Cerebellar nuclear complex (tissue), 1 donor: ENCODE data around the gene CAMK2G.
A peak's percentile ranks its signal among the peaks of the same experiment; 100 is the strongest.

Experiments used
- DNase-seq, 2 experiments: peaks; one replicate each; lab custom pipeline; 2025; lab: John Stamatoyannopoulos, UW

CAMK2G gene

DNA sequence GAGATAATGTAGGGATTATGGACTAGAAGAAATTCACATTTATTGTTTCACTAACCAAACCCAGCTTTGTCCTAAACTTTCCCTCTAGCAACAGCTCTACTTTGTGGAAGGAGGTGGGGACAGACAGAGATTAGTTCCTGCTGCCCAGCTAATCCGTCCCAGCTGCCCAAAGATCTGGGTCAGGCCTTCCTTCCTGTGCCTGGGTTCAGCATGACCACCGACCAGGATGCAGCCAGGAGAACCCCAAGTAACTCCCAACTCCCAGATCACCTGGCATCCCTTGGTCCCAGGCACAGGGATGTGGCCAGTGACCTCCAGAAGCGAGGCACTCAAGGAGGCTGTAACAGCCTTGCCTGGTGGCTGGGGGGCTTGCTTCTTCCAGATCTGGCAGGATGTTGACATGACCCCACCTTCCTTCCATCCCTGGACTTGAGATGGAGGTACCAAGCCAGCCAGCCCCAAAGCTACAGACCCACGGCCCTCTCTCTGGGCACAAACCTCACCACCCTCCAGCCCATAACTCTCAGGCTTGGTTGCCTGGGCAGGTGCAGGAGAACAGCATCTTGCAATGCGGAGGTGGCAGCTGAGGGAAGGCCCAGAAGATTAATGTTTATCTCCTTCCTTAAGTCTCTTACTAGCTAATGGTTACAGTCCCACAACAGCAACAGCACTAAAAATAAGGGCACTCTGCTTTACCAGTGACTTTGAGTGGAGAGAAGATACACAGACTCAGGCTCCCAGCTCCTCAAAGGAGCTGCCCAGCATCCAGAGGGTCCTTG lies 11.1 kb downstream of the CAMK2G start:
- no peak for DNase-seq

DNA sequence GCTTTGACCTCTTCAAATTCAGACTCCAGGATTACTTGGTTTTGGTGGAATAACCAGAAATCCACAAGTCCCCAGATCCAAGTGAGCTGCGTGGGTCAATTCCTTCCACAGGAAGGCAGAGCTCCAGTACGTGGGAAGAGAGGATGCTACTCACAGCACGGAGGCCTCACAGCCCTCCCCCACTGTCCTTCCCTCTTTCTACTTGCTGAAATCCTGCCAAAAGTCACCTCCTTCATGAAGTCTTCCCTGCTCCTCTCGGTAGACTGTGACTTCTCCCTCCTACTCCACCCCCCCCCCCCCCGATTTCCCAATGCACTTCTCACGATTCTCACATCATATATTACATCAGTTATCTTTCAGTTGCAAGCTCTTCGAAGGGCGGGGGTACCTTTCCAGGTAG lies 12.3 kb downstream of the CAMK2G start:
- DNase-seq = no peak

DNA sequence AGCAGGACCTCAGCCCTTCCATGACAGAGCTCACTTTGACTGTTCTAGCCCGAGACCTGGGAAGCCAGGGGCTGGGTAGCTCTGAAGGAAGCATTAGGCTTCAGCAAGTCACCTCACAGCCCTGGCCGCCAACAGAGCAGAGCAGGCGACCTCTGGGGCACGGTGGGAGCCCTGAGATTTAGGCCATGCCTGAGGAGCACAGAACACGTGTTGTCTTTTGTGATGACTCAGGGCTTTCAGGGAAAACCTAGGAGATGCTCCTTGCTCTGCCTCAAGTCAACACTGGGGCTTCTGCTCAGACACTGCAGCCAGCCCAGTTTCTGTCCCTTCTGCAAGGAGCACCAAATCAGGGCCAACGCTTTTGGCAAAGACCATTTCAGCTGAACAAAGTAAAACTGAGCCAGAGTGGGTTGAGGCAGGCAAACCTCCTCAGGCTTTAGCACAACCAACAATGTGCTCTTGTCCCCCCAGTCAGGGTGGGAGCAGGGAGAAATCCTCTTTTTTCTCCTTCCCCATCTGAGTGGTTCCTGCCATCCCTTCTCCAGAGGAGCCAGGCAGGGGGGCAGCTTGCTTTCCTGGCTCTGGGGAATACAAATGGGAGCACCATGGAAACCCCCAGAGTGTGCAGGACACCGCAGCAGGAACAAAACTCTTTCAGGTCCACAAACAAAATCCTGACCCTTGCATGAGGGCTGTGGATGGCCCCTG lies 14.4 kb downstream of the CAMK2G start:
- no peak for DNase-seq

DNA sequence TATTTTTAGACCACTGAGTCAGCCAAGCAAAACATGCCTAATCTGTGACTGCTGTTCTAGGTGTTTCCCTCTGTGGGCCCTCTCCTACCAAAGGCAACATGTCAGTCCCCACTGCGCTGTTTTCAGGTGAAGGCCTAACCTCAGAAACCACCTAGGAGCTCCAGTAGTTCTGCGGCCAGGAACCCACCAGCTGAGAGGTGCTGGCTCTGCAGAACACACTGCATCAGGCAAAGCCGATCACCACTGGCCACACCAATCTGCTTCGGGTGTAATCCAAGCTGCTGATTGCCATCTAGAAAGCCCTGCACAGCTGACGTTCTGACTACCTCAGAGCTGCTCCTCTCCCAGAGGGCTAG lies 14.9 kb downstream of the CAMK2G start:
- no peak for DNase-seq

DNA sequence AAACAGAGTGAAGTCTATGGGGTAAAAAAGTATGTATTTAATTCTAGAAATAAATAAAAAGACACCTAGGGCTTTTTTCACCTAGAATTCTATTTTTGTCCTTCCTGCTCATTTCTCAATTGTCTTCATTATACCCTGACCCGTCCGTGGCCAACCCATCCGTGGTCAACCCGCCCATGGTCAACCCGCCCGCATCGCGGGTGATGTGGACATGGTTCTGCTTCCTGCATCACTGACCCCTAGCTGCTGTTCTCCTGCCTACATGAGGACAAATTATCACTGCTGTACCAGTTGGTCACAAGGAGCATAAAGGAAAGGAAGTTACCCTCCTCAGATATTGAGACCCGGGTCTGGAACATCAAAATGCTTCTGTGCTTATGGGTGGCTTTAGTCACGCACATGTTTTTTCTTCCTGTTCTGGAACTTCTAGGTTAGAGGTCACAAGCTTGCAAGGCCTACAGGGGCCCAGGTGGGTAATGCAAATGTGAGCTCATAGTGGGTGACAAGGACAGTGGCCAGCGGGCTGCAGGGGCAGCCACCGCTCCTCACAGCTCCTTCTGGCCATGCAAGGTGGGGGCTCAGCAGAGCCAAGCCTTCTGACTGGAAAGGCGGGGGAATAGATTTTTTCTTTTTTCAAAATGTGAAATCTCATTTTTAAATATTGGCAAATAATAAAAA lies 15.5 kb downstream of the CAMK2G start:
- DNase-seq = no peak

DNA sequence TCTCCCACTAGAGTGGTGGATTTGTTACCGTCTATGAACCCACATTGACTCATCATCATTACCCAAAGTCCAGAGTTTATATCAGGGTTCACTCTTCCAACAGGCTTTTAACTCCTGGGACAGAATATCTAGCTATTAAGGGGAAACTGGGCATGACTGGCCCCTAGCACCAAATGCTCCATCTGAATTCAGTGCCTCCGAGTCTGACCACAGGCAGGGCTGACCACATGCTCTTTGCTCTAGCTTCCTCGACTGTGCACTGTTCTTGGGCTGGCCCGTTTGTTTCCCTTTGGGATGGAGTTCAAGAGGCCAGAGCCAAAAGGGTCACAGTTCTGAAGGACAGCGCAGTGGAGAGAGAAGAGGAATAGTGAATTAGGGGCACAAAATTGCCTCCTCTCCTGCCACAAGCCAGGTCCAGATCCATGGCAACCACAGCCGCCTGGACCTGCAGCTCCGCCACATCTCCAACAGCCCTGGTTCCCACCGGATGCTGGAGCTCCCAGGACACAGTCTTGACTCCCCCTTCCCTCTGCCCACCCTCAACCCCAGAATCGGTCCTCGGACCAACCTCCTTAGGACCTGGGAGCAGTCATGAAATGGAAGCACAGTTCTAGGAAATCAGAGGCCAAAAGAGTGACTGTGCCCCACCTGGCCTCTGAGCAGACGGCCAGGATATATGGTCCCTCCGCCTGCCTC lies 16.2 kb downstream of the CAMK2G start:
- no peak for DNase-seq

DNA sequence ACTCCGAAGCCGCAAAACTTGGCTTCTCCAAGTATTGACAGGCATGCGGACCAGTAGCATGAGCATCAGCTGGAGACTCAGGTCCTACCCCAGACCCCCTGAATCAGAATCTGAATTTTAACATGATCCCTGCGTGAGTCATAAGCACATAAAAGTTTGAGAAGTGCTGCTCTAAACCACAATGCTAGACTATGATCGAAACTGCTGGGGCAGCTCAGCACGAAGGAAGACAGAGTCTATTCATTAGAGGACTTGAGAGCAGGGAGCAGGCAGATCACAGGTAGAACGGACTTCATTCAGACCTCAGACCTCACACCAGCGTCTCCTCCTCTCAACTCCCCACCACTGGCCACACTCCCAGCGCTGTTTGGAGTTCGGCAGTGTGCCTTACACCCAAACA lies 16.9 kb downstream of the CAMK2G start:
- no peak for DNase-seq

DNA sequence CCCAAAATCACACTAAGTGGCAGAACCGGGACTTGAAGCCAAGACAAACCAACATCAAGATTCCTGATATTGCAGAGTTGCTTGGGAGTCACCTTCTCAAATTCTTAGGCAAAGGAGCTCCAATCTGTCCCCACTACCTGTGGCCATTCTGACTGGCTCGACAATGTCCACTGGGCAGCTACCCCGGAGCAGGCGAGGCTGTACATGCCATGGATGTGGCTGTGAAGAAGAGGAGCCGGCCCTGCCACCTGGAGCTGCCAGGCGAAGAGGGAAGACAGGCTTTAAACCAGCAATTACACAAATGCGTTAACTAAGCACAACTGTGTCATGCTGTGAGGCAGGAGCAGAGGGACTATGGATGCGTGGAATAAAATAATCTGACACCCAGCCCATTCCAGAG lies 18.1 kb downstream of the CAMK2G start:
- no peak for DNase-seq

DNA sequence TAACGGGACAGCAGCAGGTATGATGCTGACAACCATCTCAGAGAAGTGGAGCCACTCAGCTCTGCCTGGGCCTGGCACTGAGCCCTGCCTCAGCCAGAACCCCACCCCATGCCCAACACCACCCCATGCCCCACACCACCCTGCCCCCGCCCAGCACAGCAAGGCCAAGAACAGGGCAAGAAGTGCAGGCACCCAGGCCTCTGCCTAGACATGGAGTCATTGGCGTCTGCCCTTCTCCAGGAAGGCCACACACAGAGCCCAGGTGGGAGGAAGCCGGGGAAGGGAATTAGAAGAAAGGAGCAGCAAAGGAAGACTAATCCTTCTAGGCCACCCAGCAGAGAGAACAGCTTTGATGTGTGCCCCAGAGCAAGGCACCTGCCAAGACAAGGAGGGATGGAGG lies 18.9 kb downstream of the CAMK2G start:
- DNase-seq = no peak

DNA sequence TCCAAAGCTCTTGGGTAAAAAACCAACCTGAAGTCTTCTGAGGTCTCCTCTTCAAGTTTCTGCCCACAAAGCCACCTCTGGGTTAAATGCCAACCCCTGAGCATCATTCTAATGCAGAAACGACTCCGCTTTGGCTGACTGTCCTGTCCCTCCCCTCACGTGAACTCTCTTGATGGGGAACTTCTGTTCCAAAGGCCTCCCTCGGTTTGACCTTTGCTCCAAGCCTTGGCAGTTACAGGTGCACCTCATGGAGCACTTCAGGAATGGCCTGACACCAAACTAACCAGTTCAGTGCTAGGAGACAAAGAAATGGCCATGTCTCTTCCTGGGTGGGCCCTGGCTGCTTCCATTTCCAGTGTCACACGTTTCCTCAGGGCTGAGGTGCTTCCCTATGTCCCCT lies 20.0 kb downstream of the CAMK2G start:
- DNase-seq = no peak

DNA sequence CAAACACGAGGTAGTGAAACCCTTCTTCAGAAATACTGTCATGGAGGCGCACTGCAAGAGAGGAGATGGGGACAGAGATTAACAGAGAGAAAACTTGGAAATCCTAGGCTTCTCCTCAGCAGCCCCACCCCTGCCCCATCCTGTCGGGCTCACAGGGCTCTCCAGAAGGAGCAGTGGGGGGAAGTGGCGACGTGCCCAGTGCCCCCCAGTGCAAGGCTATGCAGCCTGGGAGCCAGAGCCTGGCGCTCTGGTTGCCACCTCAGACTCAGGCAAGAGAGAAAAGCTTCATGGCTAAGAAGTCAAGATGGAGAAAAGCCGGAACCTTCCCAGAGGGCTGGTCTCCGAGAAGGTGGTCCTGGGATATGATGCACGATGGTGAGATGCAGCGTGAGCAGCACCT lies 21.2 kb downstream of the CAMK2G start:
- no peak for DNase-seq

DNA sequence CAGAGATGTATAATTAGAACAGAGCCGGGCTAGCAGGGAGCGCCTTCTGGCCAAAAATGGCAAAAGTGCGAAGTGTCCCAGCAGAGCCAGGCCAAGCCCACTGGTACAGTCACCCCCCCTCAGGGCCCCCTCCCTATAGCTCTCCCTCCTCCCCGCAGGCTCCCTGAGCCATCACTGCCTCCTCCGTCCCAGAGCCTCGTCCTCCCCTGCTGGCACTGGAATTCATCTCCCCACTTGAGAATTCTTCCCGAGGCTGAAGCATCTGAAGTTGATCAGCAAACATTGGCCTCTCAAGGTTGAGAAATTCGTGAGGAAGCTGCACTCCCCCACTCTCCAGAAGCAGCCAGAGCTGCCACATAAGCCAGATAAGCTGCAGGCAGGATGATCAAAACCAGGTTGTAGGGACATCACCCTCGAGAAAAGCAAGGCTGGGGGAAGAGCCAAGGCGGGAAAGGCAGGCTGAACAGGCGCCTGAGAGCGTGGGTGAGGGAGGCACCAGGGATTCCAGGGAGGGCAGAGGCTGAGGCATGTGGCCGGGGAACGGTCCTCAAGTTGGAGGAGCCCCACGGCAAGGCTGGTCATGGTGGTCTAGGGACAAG lies 23.4 kb downstream of the CAMK2G start:
- no peak for DNase-seq

DNA sequence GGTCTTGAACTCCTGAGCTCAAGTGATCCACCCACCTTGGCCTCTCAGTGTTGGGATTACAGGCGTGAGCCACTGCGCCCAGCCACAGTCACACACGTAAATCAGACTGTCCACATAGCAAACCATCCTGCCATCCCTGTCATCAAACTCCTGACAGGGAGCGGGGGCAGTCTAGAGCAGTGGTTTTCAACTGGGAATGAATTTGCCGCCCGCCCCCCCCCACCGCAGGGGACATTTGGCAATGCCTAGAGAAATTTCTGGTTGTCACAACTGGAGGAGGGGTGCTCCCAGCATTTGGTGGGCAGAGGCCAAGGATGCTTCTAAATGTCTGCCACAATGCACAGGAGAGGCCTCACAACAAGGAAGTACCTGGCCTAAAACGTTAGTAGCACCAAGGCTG lies 24.1 kb downstream of the CAMK2G start:
- no peak for DNase-seq

DNA sequence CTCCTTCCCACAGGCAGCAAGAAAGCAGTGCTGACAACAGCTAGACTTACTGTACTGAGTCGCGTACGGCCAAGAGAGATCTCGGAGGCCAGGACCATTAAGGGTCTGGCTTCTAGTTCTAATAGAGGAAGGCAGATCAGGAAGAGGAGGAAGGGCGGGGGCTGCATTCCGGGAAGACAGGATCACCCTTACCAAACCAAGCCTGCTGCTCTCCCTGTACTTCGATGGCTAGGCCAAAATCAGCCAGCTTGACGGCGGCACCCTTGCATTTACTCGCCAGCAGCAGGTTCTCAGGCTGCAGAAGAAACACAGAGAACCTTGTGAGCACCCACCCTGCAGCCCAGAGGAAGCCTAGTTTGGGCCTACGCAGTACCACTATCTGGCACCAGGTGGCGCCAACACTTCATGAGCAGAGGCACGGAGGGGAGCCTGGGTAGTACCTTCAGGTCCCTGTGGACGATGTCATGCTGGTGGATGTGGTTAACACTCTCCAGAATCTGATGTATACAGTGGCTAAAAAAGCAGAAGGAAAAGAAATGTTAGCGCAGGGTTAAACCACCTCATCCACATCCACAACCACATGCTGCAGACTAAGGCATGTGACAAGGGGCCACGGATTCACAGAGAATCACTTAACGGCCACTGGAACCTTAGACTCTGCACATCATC lies 25.4 kb downstream of the CAMK2G start:
- DNase-seq = peak in 1 of 2 experiments; percentile 25

DNA sequence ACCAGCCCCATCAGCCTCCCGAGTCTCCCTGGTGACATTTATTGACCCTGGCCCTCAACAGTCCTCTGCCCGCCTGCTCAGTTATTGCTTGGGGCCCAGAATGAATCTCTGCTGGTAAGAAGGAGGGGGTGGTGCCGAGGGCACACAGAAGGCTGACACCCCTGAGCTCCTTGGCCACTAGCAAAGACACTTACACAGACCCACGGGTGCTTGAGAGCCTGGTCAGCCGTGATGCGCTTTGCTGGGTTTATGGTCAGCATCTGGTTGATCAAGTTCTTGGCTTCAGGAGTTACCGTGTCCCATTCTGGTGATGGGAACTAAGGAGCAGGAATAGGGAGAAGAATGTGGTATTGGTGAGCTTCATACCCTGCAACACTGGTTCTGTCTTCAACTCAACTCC lies 27.3 kb downstream of the CAMK2G start:
- DNase-seq = no peak

DNA sequence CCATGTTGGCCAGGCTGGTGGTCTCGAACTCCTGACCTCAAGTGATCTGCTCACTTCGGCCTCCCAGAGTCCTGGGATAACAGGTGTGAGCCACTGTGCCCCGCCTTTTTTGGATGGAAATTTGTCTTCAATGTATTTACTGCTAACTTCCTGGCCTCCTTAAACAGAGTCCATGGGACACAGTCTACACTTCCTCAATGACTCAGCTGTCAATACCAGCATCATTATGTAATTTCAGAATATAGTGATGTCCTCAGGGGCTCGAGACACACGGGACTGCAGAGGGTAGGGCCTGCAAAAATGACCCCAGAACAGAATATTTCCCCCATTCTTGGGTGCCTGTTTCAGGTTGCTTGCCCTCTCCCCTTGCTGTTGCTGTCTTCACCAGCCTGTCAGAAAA lies 31.1 kb downstream of the CAMK2G start:
- no peak for DNase-seq

DNA sequence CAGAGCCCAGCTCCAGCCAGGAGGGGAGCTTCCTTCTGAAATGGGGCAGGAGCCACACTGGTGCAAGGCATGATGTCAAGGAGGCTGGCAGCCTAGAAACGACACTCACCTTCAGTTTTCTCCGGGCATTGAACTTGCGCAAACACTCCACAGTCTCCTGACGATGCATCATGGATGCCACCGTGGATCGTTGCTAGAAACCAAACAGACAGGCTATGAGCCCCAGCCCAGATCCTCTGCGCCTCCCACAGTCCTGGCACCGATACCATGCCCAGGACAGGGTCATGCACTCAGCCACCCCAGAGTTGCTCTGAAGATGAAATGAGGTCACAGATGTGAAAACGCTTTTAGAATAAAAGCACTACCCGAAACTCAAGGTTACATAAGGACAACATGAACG lies 32.0 kb downstream of the CAMK2G start:
- no peak for DNase-seq

DNA sequence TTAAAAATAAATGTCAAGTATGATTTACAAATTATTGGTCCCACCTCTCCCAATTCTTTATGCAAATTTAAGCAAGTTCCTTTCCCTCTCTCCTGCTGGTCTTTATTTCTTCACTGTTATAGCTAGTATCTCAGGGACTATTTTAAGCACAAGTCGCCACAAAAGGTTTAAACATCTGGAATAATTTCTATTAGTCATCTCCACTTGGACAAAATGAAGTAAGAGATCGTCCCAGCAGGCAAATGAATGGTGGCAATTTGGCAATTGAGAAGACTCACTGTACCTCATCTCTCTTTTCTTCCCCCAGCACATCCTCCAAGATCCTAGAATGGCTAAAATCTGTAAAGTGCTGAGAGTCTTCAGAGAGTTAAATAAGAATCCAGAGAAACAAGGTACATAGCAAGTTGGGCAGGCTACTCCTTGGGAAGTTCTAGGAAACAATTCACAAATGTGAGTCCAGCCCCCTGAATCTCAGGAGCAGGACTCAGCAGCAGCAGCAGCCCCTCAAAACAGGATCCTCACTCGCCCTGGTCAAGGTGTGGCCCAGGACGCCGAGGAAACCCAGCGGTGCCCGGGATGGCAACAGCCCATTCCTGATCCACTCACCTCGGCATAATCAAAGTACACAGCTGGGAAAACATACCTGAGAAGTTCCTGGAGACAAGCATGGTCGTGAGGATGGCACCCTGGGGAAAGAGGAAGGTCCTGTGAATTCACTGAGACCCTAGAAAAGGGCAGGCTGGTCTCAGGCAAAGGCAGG lies 32.6 kb downstream of the CAMK2G start:
- no peak for DNase-seq

DNA sequence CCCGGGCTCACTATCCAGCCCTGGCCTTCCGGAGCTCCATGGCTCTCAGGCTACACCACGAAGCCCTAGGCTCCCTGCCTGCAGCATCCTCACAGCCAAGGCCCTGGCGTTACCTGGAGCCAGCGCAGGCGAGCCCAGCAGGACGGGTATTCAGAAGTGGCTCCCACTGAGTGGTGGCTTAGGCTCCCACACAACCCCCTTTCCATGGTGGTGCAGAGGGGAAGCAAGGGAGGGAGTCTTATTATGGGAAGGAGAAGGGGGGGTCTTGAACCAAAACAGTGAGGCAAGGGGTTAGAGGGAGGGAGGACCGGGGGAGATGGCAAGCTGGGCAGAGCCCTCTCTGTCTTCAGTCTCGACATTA lies 33.3 kb downstream of the CAMK2G start:
- DNase-seq = no peak

DNA sequence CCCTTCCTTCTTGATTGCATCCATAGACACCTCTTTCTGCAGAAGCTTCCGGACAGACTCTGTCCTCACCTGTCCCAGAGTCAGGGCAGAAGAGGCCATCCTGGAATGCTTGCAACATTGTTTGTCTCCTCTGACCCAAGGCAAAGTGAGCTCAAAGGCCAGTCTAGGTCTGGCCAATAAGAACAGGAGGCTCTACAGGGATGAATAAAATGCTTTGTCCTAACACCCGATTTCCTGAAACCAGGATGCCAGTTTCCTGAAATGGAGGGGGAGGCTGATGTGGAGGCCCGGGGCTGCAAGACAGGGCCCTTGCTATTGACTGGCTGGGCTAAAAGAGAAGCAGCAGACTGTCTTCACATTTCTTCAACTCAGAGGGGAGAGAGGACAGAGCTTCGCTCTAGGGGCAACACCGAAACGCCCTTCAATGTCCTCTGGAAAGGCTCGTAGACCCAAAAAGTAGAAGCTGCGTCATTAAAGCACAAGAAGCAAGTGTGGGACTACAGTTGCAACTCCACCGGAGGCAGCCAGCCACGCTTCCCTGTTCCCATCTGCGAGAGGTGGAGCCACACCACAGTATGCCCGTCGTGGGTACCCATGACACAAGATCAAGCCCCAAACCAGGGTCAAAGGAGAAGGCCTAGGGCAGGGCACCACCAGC lies 33.8 kb downstream of the CAMK2G start:
- no peak for DNase-seq

DNA sequence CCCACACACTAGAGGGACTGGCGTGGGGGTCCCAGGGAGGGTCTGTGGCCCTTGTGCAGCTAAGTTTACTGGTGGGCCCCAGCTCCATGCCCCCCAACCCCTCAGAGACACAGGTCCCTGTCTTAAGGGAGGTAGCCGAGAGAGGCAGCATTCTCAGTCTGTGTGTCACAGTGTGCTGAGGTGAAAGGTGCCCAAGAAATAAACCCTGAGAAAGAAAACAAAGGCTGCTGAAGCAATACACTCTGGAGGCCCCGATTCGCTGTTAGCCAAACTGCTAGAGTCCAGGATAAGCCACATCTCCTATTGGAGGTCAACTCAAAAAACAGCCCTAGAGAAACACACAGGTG lies 34.3 kb downstream of the CAMK2G start:
- no peak for DNase-seq
